Right atrium auricular region (tissue), 2 donors: ENCODE measurements around the gene TMTC3. TPM values are rescaled to one million over a fixed set of nuclear protein-coding genes. Genes with fewer than 3 reads are reported as not detected.
A peak's percentile ranks its signal among the peaks of the same experiment; 100 is the strongest.

Experiments used
- DNase-seq: peaks from one replicate; pipeline ENCODE4 v3.0.0-alpha.2; 2019; ENCODE audit warnings: low spot score
- H3K27ac ChIP-seq, 2 donors: fragments of 200-600 bp; sonication (generic); 1 replicate in 1 of 2; 2 replicates in 1 of 2; pipeline ENCODE4 v1.5.1; 2016 to 2019
- H3K27me3 ChIP-seq, 2 donors: fragments of 200-600 bp; sonication (generic); one replicate each; pipeline versions ENCODE4 v1.5.1 to v1.6.0; 2017 to 2019
- H3K36me3 ChIP-seq: fragments of 200-600 bp; sonication (generic); one replicate; pipeline ENCODE4 v1.5.1; 2016
- H3K4me1 ChIP-seq, 2 donors: fragments of 200-600 bp; sonication (generic); one replicate each; pipeline versions ENCODE4 v1.5.1 to v1.6.0; 2017 to 2019
- H3K4me3 ChIP-seq, 2 donors: fragments of 200-600 bp; sonication (generic); 1 replicate in 1 of 2; 2 replicates in 1 of 2; pipeline ENCODE4 v1.5.1; 2017 to 2019; ENCODE audit warnings: mild to moderate bottlenecking in 1 of 2, moderate library complexity in 1 of 2
- H3K9me3 ChIP-seq, 2 donors: fragments of 200-600 bp; sonication (generic); one replicate each; pipeline ENCODE4 v1.5.1; 2019
- CTCF ChIP-seq, 2 donors: fragments of 200-600 bp; sonication (generic); IDR thresholded peaks; one replicate each; pipeline ENCODE4 v1.5.1; 2019; ENCODE audit warnings: antibody characterized with exemption in 2 of 2
- total RNA-seq, 2 donors: library from RNA; depleted of rRNA; stranded (reverse); fragments of >200 nt; gene quantifications; one replicate each; pipeline ENCODE4 v1.1.0, GENCODE V29; 2016

TMTC3 gene
- total RNA-seq, 2 donors from 2014 or later = 9.9 to 11.8 TPM

- peaks cover 0 to 26% of the 10 kb centered on the region in 2 donors for H3K4me1 ChIP-seq
- no peaks in the 10 kb centered on the region for H3K27me3 ChIP-seq
- no peak for TF ChIP-seq CTCF (IDR thresholded peaks at IDR 0.05)
- H3K4me3 ChIP-seq = peak overlapping the region; percentile 69 to 82
- no peaks in the 10 kb centered on the region for H3K36me3 ChIP-seq
- no peak for DNase-seq
- H3K9me3 ChIP-seq = no peaks in the 10 kb centered on the region
- H3K27ac ChIP-seq = peak overlapping the region; percentile 74 to 80
Observed at GRCh38 chr12:88141425-88141773, 708 bp upstream of the TMTC3 start.

GRCh38 chr12:88142610-88142991, 494 bp downstream of the TMTC3 start:
- no peak for DNase-seq
- peak overlapping the region; percentile 69 to 82 for H3K4me3 ChIP-seq
- no peak for TF ChIP-seq CTCF (IDR thresholded peaks at IDR 0.05)
- peaks cover 0 to 26% of the 10 kb centered on the region in 2 donors for H3K4me1 ChIP-seq
- H3K9me3 ChIP-seq = no peaks in the 10 kb centered on the region
- no peaks in the 10 kb centered on the region for H3K36me3 ChIP-seq
- H3K27ac ChIP-seq = peak overlapping the region; percentile 51 to 80
- H3K27me3 ChIP-seq = no peaks in the 10 kb centered on the region

- H3K36me3 ChIP-seq = no peaks in the 10 kb centered on the region
- H3K27me3 ChIP-seq = no peaks in the 10 kb centered on the region
- no peak for TF ChIP-seq CTCF (IDR thresholded peaks at IDR 0.05)
- peaks cover 0 to 26% of the 10 kb centered on the region in 2 donors for H3K4me1 ChIP-seq
- H3K27ac ChIP-seq = no peak overlapping the region
- DNase-seq = no peak
- H3K9me3 ChIP-seq = no peaks in the 10 kb centered on the region
- H3K4me3 ChIP-seq = no peak overlapping the region
Observed at GRCh38 chr12:88144037-88144436, 1.9 kb downstream of the TMTC3 start.

- no peak for DNase-seq
- Histone ChIP-seq H3K4me3 (no peak overlapping the region), H3K36me3 (no peaks in the 10 kb centered on the region), H3K27me3 (no peaks in the 10 kb centered on the region), H3K27ac (no peak overlapping the region), H3K9me3 (no peaks in the 10 kb centered on the region), H3K4me1 (peaks cover 0 to 26% of the 10 kb centered on the region in 2 donors)
- no peak for TF ChIP-seq CTCF (IDR thresholded peaks at IDR 0.05)
Observed at GRCh38 chr12:88144546-88145468, 2.7 kb downstream of the TMTC3 start.

GRCh38 chr12:88145567-88146505, 3.7 kb downstream of the TMTC3 start:
- H3K27ac ChIP-seq = no peak overlapping the region
- TF ChIP-seq CTCF (IDR thresholded peaks at IDR 0.05) = no peak
- no peak overlapping the region for H3K4me3 ChIP-seq
- peaks cover 0 to 24% of the 10 kb centered on the region in 2 donors for H3K4me1 ChIP-seq
- no peaks in the 10 kb centered on the region for H3K9me3 ChIP-seq
- H3K27me3 ChIP-seq = no peaks in the 10 kb centered on the region
- no peak for DNase-seq
- H3K36me3 ChIP-seq = no peaks in the 10 kb centered on the region
